H1 (cell line): ENCODE data around the gene ARID1B. TPM values are rescaled to one million over a fixed set of nuclear protein-coding genes. Genes with fewer than 3 reads are reported as not detected.

Experiments
- CHD1 ChIP-seq: IDR thresholded peaks from 2 replicates; pipeline ENCODE4 v1.6.1; 2012; ENCODE audit warnings: low read depth, low read length, improper control_type of control experiment
- CHD2 ChIP-seq: IDR thresholded peaks from 2 replicates; pipeline ENCODE4 v1.6.1; 2012; ENCODE audit warnings: low read length, improper control_type of control experiment
- CTBP2 ChIP-seq: IDR thresholded peaks from 2 replicates; pipeline ENCODE4 v1.7.0; 2011; ENCODE audit warnings: borderline replicate concordance, mild to moderate bottlenecking, moderate library complexity, mixed read lengths, low read length; ENCODE audit not compliant: insufficient read depth, insufficient read length
- SRF ChIP-seq: IDR thresholded peaks from 2 replicates; pipeline ENCODE4 v1.6.1; 2011; ENCODE audit warnings: mild to moderate bottlenecking, low read depth, low read length, moderate library complexity
- polyA plus RNA-seq, 7 experiments: library from polyadenylated mRNA; depleted of rRNA in 3 of 7; stranded (reverse) in 5 of 7; unstranded in 2 of 7; fragments of >200 nt in 5 of 7; fragments of 200-250 nt in 2 of 7; gene quantifications; 1 replicate in 5 of 7; 2 replicates in 1 of 7; 4 replicates in 1 of 7; pipeline versions ENCODE4 v1.2.1 to v1.2.3, GENCODE V29; 2011 to 2013; ENCODE audit warnings: missing spikeins in 2 of 7, mixed read lengths in 2 of 7
- total RNA-seq: library from RNA; stranded (reverse); fragmentation: NEBNext Ultra II Directional; extraction: Animal tissue kit (Norgen Biotek cat#: 25700); gene quantifications from 2 replicates; pipeline ENCODE4 v1.2.1, GENCODE V29; 2021
- TF ChIP-seq, protein P1 (sequence below): fragments of 300-600 bp; sonication (generic); IDR thresholded peaks from 2 replicates; pipeline ENCODE4 v1.7.1; 2012; ENCODE audit warnings: low read length, moderate library complexity, mild to moderate bottlenecking, inconsistent platforms; ENCODE audit not compliant: insufficient replicate concordance

The ARID1B gene
- total and polyA plus RNA-seq, 2 of the 8 experiments (the other 6 are each of a cell fraction or from before 2014, with no cell fraction given) = 24.3 to 70.3 TPM

DNA sequence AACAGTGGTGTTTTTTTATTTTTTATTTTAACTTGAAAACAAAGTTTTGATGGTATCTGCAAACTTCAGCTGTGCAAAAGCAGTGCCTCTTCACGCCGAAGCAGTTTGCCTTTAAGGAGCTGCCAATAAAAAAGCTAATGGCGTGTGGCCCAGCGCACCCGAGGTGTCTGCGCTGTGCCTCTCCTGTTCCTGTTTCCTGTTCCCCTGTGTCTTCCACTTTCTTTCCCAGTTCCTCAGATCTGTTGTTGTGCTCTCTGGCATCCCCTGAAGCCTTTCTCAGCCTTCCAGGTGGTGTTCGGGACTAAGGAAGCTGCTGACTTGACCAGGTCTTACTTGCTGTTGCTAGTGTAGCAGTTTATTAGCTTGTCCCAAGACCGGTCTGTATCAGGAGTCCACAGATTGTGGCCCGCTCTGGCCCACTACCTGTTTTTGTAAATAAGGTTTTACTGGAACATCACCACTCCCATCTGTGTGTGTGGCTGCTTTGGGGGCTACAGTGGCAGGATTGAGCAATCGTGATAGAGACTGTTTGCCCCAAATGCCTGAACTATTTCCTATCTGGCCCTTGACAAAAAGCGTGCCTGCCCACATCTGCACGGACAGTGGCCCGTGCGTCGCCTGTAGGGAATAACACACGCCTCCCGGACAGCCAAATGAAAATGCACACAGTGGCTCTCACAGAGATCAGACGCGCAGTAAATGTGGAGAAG is 367.8 kb downstream of the ARID1B start (continued):
- TF ChIP-seq, protein P1, sequence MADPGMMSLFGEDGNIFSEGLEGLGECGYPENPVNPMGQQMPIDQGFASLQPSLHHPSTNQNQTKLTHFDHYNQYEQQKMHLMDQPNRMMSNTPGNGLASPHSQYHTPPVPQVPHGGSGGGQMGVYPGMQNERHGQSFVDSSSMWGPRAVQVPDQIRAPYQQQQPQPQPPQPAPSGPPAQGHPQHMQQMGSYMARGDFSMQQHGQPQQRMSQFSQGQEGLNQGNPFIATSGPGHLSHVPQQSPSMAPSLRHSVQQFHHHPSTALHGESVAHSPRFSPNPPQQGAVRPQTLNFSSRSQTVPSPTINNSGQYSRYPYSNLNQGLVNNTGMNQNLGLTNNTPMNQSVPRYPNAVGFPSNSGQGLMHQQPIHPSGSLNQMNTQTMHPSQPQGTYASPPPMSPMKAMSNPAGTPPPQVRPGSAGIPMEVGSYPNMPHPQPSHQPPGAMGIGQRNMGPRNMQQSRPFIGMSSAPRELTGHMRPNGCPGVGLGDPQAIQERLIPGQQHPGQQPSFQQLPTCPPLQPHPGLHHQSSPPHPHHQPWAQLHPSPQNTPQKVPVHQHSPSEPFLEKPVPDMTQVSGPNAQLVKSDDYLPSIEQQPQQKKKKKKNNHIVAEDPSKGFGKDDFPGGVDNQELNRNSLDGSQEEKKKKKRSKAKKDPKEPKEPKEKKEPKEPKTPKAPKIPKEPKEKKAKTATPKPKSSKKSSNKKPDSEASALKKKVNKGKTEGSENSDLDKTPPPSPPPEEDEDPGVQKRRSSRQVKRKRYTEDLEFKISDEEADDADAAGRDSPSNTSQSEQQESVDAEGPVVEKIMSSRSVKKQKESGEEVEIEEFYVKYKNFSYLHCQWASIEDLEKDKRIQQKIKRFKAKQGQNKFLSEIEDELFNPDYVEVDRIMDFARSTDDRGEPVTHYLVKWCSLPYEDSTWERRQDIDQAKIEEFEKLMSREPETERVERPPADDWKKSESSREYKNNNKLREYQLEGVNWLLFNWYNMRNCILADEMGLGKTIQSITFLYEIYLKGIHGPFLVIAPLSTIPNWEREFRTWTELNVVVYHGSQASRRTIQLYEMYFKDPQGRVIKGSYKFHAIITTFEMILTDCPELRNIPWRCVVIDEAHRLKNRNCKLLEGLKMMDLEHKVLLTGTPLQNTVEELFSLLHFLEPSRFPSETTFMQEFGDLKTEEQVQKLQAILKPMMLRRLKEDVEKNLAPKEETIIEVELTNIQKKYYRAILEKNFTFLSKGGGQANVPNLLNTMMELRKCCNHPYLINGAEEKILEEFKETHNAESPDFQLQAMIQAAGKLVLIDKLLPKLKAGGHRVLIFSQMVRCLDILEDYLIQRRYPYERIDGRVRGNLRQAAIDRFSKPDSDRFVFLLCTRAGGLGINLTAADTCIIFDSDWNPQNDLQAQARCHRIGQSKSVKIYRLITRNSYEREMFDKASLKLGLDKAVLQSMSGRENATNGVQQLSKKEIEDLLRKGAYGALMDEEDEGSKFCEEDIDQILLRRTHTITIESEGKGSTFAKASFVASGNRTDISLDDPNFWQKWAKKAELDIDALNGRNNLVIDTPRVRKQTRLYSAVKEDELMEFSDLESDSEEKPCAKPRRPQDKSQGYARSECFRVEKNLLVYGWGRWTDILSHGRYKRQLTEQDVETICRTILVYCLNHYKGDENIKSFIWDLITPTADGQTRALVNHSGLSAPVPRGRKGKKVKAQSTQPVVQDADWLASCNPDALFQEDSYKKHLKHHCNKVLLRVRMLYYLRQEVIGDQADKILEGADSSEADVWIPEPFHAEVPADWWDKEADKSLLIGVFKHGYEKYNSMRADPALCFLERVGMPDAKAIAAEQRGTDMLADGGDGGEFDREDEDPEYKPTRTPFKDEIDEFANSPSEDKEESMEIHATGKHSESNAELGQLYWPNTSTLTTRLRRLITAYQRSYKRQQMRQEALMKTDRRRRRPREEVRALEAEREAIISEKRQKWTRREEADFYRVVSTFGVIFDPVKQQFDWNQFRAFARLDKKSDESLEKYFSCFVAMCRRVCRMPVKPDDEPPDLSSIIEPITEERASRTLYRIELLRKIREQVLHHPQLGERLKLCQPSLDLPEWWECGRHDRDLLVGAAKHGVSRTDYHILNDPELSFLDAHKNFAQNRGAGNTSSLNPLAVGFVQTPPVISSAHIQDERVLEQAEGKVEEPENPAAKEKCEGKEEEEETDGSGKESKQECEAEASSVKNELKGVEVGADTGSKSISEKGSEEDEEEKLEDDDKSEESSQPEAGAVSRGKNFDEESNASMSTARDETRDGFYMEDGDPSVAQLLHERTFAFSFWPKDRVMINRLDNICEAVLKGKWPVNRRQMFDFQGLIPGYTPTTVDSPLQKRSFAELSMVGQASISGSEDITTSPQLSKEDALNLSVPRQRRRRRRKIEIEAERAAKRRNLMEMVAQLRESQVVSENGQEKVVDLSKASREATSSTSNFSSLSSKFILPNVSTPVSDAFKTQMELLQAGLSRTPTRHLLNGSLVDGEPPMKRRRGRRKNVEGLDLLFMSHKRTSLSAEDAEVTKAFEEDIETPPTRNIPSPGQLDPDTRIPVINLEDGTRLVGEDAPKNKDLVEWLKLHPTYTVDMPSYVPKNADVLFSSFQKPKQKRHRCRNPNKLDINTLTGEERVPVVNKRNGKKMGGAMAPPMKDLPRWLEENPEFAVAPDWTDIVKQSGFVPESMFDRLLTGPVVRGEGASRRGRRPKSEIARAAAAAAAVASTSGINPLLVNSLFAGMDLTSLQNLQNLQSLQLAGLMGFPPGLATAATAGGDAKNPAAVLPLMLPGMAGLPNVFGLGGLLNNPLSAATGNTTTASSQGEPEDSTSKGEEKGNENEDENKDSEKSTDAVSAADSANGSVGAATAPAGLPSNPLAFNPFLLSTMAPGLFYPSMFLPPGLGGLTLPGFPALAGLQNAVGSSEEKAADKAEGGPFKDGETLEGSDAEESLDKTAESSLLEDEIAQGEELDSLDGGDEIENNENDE = no peak
- no peak for TF ChIP-seq SRF
- TF ChIP-seq CTBP2 = no peak
- TF ChIP-seq CHD1 = no peak
- no peak for TF ChIP-seq CHD2
